ENCODE data around the gene STING1.

STING1 gene

GRCh38 chr5:139475865-139476617 lies 6.5 kb downstream of the STING1 start:
- Histone ChIP-seq H3K9ac (ENCODE audit: low read length) (no peak overlapping the region), H3K4me1 (ENCODE audit: insufficient read depth, low read length) (peaks cover 4% of the 10 kb centered on the region), H3K9me3 (ENCODE audit: low read length) (no peaks in the 10 kb centered on the region), H3K27me3 (ENCODE audit: control insufficient read depth in 1 of 2, insufficient read depth in 2 of 2, low read length in 2 of 2) (no peaks in the 10 kb centered on the region), H3K27ac (ENCODE audit: low read depth, low read length) (no peak overlapping the region), H3K4me3 (ENCODE audit: low read depth in 1 of 2, low read length in 2 of 2) (no peak overlapping the region), H3K36me3 (ENCODE audit: insufficient read depth, low read length) (peaks cover 10% of the 10 kb centered on the region)

GRCh38 chr5:139474890-139475791 lies 7.4 kb downstream of the STING1 start:
- H3K4me1 ChIP-seq (ENCODE audit: insufficient read depth, low read length) = no peaks in the 10 kb centered on the region
- no peak overlapping the region for H3K4me3 ChIP-seq (ENCODE audit: low read depth in 1 of 2, low read length in 2 of 2)
- no peak overlapping the region for H3K9ac ChIP-seq (ENCODE audit: low read length)
- H3K36me3 ChIP-seq (ENCODE audit: insufficient read depth, low read length) = peaks cover 10% of the 10 kb centered on the region
- H3K27me3 ChIP-seq (ENCODE audit: control insufficient read depth in 1 of 2, insufficient read depth in 2 of 2, low read length in 2 of 2) = no peaks in the 10 kb centered on the region
- no peaks in the 10 kb centered on the region for H3K9me3 ChIP-seq (ENCODE audit: low read length)
- H3K27ac ChIP-seq (ENCODE audit: low read depth, low read length) = no peak overlapping the region

- Histone ChIP-seq H3K4me3 (ENCODE audit: low read depth in 1 of 2, low read length in 2 of 2) (no peak overlapping the region), H3K9ac (ENCODE audit: low read length) (no peak overlapping the region), H3K27me3 (ENCODE audit: control insufficient read depth in 1 of 2, insufficient read depth in 2 of 2, low read length in 2 of 2) (no peaks in the 10 kb centered on the region), H3K4me1 (ENCODE audit: insufficient read depth, low read length) (no peaks in the 10 kb centered on the region), H3K36me3 (ENCODE audit: insufficient read depth, low read length) (peaks cover 10% of the 10 kb centered on the region), H3K27ac (ENCODE audit: low read depth, low read length) (no peak overlapping the region), H3K9me3 (ENCODE audit: low read length) (no peaks in the 10 kb centered on the region)
Observed at GRCh38 chr5:139473565-139473964, 9.0 kb downstream of the STING1 start.

GRCh38 chr5:139473105-139473504 lies 9.5 kb downstream of the STING1 start:
- H3K27ac ChIP-seq (ENCODE audit: low read depth, low read length) = no peak overlapping the region
- no peaks in the 10 kb centered on the region for H3K9me3 ChIP-seq (ENCODE audit: low read length)
- no peak overlapping the region for H3K4me3 ChIP-seq (ENCODE audit: low read depth in 1 of 2, low read length in 2 of 2)
- no peaks in the 10 kb centered on the region for H3K27me3 ChIP-seq (ENCODE audit: control insufficient read depth in 1 of 2, insufficient read depth in 2 of 2, low read length in 2 of 2)
- no peaks in the 10 kb centered on the region for H3K4me1 ChIP-seq (ENCODE audit: insufficient read depth, low read length)
- H3K36me3 ChIP-seq (ENCODE audit: insufficient read depth, low read length) = peaks cover 7% of the 10 kb centered on the region
- no peak overlapping the region for H3K9ac ChIP-seq (ENCODE audit: low read length)

GRCh38 chr5:139472386-139473030 lies 10.1 kb downstream of the STING1 start:
- H3K9ac ChIP-seq (ENCODE audit: low read length) = no peak overlapping the region
- no peaks in the 10 kb centered on the region for H3K27me3 ChIP-seq (ENCODE audit: control insufficient read depth in 1 of 2, insufficient read depth in 2 of 2, low read length in 2 of 2)
- H3K9me3 ChIP-seq (ENCODE audit: low read length) = no peaks in the 10 kb centered on the region
- H3K36me3 ChIP-seq (ENCODE audit: insufficient read depth, low read length) = peaks cover under 1% of the 10 kb centered on the region
- no peak overlapping the region for H3K27ac ChIP-seq (ENCODE audit: low read depth, low read length)
- H3K4me1 ChIP-seq (ENCODE audit: insufficient read depth, low read length) = no peaks in the 10 kb centered on the region
- H3K4me3 ChIP-seq (ENCODE audit: low read depth in 1 of 2, low read length in 2 of 2) = no peak overlapping the region

- Histone ChIP-seq H3K4me1 (ENCODE audit: insufficient read depth, low read length) (no peaks in the 10 kb centered on the region), H3K9me3 (ENCODE audit: low read length) (no peaks in the 10 kb centered on the region), H3K27ac (ENCODE audit: low read depth, low read length) (no peak within 1 kb of the TSS), H3K36me3 (ENCODE audit: insufficient read depth, low read length) (no peaks in the 10 kb centered on the region), H3K27me3 (ENCODE audit: control insufficient read depth in 1 of 2, insufficient read depth in 2 of 2, low read length in 2 of 2) (no peaks in the 10 kb centered on the region), H3K4me3 (ENCODE audit: low read depth in 1 of 2, low read length in 2 of 2) (no peak within 1 kb of the TSS), H3K9ac (ENCODE audit: low read length) (no peak within 1 kb of the TSS)
Observed at GRCh38 chr5:139470821-139471300, 11.7 kb downstream of the STING1 start, which contains the start of gene SMIM33. Gene SMIM33, plus strand, starts transcription at chr5:139471004. Its CDS starts 118 bp downstream, at chr5:139471122.

DNA sequence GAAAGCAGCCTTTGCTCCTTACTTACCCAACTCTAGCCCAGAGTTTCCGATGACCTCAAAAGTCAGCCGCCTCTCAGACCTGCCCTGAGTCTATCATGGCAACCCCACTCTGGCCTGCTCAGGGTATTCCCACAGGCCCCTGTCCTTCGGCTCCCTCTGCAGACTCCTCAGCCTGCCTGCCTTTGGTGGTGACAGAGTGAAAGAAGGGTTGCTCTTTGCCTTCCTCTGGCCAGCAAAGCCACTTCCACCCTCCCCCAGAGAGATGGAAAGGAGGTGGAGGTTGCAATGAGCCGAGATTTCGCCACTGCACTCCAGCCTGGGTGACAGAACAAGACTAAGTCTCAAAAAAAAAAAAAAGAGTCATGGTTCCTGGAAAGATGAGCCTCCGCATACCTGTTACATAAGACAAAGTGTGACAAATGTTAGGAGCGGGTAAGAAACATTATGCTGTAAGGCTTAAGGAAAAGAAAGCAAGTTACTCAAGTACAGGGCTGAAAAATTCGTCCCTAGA lies 14.1 kb downstream of the STING1 start:
- H3K4me3 ChIP-seq (ENCODE audit: low read depth in 1 of 2, low read length in 2 of 2) = no peak overlapping the region
- no peaks in the 10 kb centered on the region for H3K9me3 ChIP-seq (ENCODE audit: low read length)
- no peaks in the 10 kb centered on the region for H3K36me3 ChIP-seq (ENCODE audit: insufficient read depth, low read length)
- H3K27me3 ChIP-seq (ENCODE audit: control insufficient read depth in 1 of 2, insufficient read depth in 2 of 2, low read length in 2 of 2) = no peaks in the 10 kb centered on the region
- H3K27ac ChIP-seq (ENCODE audit: low read depth, low read length) = no peak overlapping the region
- no peaks in the 10 kb centered on the region for H3K4me1 ChIP-seq (ENCODE audit: insufficient read depth, low read length)
- H3K9ac ChIP-seq (ENCODE audit: low read length) = no peak overlapping the region

DNA sequence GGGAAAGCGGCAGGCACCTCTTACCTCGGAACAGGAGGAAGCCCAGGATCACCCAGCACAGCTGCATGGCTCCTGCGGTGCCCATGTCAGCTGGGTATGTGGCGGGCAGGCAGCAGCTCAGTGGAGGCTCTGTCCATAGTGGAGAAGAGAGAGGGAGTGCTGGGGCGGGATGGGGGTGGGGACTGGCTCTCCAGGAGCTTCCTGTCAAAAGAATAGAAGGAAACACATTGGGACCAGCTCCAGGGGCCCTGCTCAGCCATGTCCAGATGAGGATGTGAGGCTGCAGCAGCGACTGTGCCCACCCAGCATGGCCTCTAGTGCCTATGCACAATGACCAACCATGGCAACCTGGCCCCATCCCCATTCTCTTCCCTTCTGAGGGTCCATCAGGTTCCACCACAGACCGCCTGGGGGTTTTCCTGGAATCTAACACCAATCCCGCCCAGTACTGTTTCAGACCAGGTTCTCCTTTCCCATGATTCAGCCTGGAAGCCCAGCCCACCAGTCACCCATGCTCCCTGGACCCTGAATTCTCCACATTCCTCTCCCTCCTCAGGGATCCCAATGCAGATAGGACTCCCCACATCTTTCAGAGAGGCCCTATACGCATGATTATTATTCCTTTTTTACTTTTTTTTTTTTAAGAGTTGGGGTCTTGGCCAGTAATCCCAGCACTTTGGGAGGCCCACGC lies 19.8 kb downstream of the STING1 start, which contains the start of gene ECSCR:
ECSCR (minus strand) TSS at position 158 of the 691 bp plus-strand sequence; CDS start at position 85, 73 bp downstream.
- no peaks in the 10 kb centered on the region for H3K36me3 ChIP-seq (ENCODE audit: insufficient read depth, low read length)
- H3K4me1 ChIP-seq (ENCODE audit: insufficient read depth, low read length) = no peaks in the 10 kb centered on the region
- no peaks in the 10 kb centered on the region for H3K27me3 ChIP-seq (ENCODE audit: control insufficient read depth in 1 of 2, insufficient read depth in 2 of 2, low read length in 2 of 2)
- H3K4me3 ChIP-seq (ENCODE audit: low read depth in 1 of 2, low read length in 2 of 2) = no peak within 1 kb of the TSS
- no peaks in the 10 kb centered on the region for H3K9me3 ChIP-seq (ENCODE audit: low read length)
- no peak within 1 kb of the TSS for H3K9ac ChIP-seq (ENCODE audit: low read length)
- H3K27ac ChIP-seq (ENCODE audit: low read depth, low read length) = no peak within 1 kb of the TSS

GRCh38 chr5:139461698-139462097 lies 20.9 kb downstream of the STING1 start:
- H3K9me3 ChIP-seq (ENCODE audit: low read length) = no peaks in the 10 kb centered on the region
- no peak overlapping the region for H3K9ac ChIP-seq (ENCODE audit: low read length)
- no peak overlapping the region for H3K4me3 ChIP-seq (ENCODE audit: low read depth in 1 of 2, low read length in 2 of 2)
- no peak overlapping the region for H3K27ac ChIP-seq (ENCODE audit: low read depth, low read length)
- no peaks in the 10 kb centered on the region for H3K36me3 ChIP-seq (ENCODE audit: insufficient read depth, low read length)
- H3K4me1 ChIP-seq (ENCODE audit: insufficient read depth, low read length) = no peaks in the 10 kb centered on the region
- no peaks in the 10 kb centered on the region for H3K27me3 ChIP-seq (ENCODE audit: control insufficient read depth in 1 of 2, insufficient read depth in 2 of 2, low read length in 2 of 2)

DNA sequence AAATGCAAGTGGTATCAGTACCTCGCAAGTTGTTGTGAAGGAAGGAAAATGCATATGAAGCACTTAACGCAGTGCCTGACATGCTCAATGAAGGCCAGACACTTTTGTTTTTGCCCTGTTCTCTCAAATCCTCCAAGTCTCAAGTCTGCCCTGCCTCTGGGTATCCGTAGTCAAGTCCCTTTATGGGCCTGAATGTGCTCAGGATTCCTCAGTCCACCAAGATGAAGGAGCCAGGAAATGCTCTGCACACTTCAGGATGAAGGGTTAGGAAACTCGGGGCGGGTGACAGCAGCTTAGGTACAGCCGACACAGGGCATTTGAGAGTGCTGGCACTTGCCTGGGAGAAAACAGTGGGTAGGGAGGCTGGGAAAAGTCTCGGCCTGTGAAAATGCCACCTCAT lies 21.4 kb downstream of the STING1 start:
- Histone ChIP-seq H3K9me3 (ENCODE audit: low read length) (no peaks in the 10 kb centered on the region), H3K27ac (ENCODE audit: low read depth, low read length) (no peak overlapping the region)

More for the DNA sequence above, 21.4 kb downstream of the STING1 start:
- Histone ChIP-seq H3K4me3 (ENCODE audit: low read depth in 1 of 2, low read length in 2 of 2) (no peak overlapping the region), H3K36me3 (ENCODE audit: insufficient read depth, low read length) (no peaks in the 10 kb centered on the region), H3K27me3 (ENCODE audit: control insufficient read depth in 1 of 2, insufficient read depth in 2 of 2, low read length in 2 of 2) (no peaks in the 10 kb centered on the region), H3K4me1 (ENCODE audit: insufficient read depth, low read length) (no peaks in the 10 kb centered on the region), H3K9ac (ENCODE audit: low read length) (no peak overlapping the region)
